Measurements from ENCODE around the gene DESI1. TPM values are rescaled to one million over a fixed set of nuclear protein-coding genes. Genes with fewer than 3 reads are reported as not detected.

DESI1 gene
- total and polyA plus RNA-seq, 2 of the 13 experiments (the other 11 are each of a cell fraction or from before 2014, with no cell fraction given), result 21.6 to 29.2 TPM

DNA sequence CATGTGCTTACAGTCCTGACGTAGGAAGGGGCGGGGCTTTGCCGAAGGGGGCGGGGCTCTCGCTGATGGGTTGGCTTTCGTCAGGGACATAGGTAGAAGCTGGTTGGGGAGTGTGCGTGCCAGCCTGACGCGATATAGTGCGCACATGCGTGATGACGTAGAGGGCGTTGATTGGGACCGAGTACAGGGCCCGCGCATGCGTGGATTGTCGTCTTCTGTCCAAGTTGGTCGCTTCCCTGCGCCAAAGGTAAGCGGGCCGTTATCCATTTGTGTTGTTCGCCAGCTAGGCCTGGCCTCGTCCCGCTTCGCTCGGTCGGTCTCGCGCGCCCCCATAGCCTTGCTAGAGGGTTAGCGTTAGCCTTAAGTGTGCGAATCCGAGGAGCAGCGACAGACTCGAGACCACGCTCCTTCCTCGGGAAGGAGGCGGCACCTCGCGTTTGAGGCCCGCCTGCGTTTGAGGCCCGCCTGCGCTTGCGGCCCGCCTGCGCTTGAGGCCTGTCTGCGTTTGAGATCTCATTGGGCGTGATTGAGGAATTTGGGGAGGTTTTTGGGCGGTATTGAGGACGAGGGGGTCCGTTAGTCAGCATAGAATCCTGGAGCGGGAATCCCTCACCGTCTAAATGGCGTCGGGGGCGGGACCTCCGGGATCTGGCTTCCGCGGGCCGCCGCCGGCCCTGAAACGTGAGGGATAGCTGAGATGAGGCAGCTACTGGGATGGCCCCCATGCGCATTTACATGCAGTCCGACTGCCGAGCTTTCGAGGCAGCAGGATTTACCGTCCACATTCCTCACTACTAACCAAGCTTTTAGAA, 462 bp upstream of the DESI1 start, which contains the start of gene XRCC6 (continued):
- TF ChIP-seq ZNF572 (CRISPR knock-in tag; IDR thresholded peaks at IDR 0.05) (0 out of 2 replicates have a peak, but pooled peaks have one; percentile 61), YEATS4 (CRISPR knock-in tag; IDR thresholded peaks at IDR 0.05; ENCODE audit: borderline replicate concordance) (peak; percentile 89), ZNF788 (CRISPR knock-in tag; IDR thresholded peaks at IDR 0.05; ENCODE audit: borderline replicate concordance) (0 out of 2 replicates have a peak, but pooled peaks have one; percentile 34), FOXC1 (CRISPR knock-in tag; IDR thresholded peaks at IDR 0.05; ENCODE audit: borderline replicate concordance) (peak; percentile 91), SPEN (CRISPR knock-in tag; IDR thresholded peaks at IDR 0.05; ENCODE audit: low read depth) (peak; percentile 60), HNF1B (CRISPR knock-in tag; IDR thresholded peaks at IDR 0.05) (peak; percentile 51; the same call in 1 of the 2 replicates), JUN (CRISPR knock-in tag; IDR thresholded peaks at IDR 0.05) (no peak), ZNF556 (CRISPR knock-in tag; IDR thresholded peaks at IDR 0.05; ENCODE audit: borderline replicate concordance) (peak; percentile 30; the same call in 1 of the 2 replicates), ZNF564 (CRISPR knock-in tag; IDR thresholded peaks at IDR 0.05) (no peak), PATZ1 (CRISPR knock-in tag; IDR thresholded peaks at IDR 0.05) (peak; percentile 28), CC2D1A (CRISPR knock-in tag; IDR thresholded peaks at IDR 0.05) (no peak), SAFB2 (CRISPR knock-in tag; IDR thresholded peaks at IDR 0.05; ENCODE audit: borderline replicate concordance, low read depth) (0 out of 2 replicates have a peak, but pooled peaks have one; percentile 42), ZNF83 (CRISPR knock-in tag; IDR thresholded peaks at IDR 0.05; ENCODE audit: borderline replicate concordance) (no peak), ZNF101 (CRISPR knock-in tag; IDR thresholded peaks at IDR 0.05; ENCODE audit: borderline replicate concordance, low read depth) (0 out of 2 replicates have a peak, but pooled peaks have one; percentile 77), ZNF775 (CRISPR knock-in tag; IDR thresholded peaks at IDR 0.05; ENCODE audit: borderline replicate concordance) (no peak), ZNF589 (CRISPR knock-in tag; conservative IDR thresholded peaks at IDR 0.05) (peak; percentile 51; the same call in 1 of the 2 replicates)
- TF ChIP-seq, protein P1, sequence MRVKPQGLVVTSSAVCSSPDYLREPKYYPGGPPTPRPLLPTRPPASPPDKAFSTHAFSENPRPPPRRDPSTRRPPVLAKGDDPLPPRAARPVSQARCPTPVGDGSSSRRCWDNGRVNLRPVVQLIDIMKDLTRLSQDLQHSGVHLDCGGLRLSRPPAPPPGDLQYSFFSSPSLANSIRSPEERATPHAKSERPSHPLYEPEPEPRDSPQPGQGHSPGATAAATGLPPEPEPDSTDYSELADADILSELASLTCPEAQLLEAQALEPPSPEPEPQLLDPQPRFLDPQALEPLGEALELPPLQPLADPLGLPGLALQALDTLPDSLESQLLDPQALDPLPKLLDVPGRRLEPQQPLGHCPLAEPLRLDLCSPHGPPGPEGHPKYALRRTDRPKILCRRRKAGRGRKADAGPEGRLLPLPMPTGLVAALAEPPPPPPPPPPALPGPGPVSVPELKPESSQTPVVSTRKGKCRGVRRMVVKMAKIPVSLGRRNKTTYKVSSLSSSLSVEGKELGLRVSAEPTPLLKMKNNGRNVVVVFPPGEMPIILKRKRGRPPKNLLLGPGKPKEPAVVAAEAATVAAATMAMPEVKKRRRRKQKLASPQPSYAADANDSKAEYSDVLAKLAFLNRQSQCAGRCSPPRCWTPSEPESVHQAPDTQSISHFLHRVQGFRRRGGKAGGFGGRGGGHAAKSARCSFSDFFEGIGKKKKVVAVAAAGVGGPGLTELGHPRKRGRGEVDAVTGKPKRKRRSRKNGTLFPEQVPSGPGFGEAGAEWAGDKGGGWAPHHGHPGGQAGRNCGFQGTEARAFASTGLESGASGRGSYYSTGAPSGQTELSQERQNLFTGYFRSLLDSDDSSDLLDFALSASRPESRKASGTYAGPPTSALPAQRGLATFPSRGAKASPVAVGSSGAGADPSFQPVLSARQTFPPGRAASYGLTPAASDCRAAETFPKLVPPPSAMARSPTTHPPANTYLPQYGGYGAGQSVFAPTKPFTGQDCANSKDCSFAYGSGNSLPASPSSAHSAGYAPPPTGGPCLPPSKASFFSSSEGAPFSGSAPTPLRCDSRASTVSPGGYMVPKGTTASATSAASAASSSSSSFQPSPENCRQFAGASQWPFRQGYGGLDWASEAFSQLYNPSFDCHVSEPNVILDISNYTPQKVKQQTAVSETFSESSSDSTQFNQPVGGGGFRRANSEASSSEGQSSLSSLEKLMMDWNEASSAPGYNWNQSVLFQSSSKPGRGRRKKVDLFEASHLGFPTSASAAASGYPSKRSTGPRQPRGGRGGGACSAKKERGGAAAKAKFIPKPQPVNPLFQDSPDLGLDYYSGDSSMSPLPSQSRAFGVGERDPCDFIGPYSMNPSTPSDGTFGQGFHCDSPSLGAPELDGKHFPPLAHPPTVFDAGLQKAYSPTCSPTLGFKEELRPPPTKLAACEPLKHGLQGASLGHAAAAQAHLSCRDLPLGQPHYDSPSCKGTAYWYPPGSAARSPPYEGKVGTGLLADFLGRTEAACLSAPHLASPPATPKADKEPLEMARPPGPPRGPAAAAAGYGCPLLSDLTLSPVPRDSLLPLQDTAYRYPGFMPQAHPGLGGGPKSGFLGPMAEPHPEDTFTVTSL (CRISPR knock-in tag; IDR thresholded peaks at IDR 0.05; ENCODE audit: borderline replicate concordance), result no peak
- TF ChIP-seq, protein P2, sequence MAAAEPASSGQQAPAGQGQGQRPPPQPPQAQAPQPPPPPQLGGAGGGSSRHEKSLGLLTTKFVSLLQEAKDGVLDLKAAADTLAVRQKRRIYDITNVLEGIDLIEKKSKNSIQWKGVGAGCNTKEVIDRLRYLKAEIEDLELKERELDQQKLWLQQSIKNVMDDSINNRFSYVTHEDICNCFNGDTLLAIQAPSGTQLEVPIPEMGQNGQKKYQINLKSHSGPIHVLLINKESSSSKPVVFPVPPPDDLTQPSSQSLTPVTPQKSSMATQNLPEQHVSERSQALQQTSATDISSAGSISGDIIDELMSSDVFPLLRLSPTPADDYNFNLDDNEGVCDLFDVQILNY (CRISPR knock-in tag; conservative IDR thresholded peaks at IDR 0.05), result no peak

Measured in HepG2 (cell line).